ENCODE data around the gene SFSWAP. TPM values are rescaled to one million over a fixed set of nuclear protein-coding genes. Genes with fewer than 3 reads are reported as not detected.

Gene SFSWAP
- total and polyA plus RNA-seq, 4 donors: 6.1 to 21.6 (median 10.1) TPM

GRCh38 chr12:131799828-131800593 lies 89.1 kb downstream of the SFSWAP start:
- Histone ChIP-seq H3K4me3 (ENCODE audit: low read depth in 1 of 3, low read length in 3 of 3) (no peak overlapping the region), H3K27ac (ENCODE audit: low read depth in 1 of 2, low read length in 2 of 2) (no peak overlapping the region), H3K9ac (ENCODE audit: low read depth in 1 of 2, low read length in 2 of 2) (no peak overlapping the region), H3K4me1 (ENCODE audit: control insufficient read depth in 4 of 4, insufficient read depth in 4 of 4, low read length in 3 of 4) (no peaks in the 10 kb centered on the region), H3K27me3 (ENCODE audit: control insufficient read depth in 4 of 4, insufficient read depth in 4 of 4, low read length in 3 of 4) (no peaks in the 10 kb centered on the region), H3K9me3 (ENCODE audit: control insufficient read depth in 4 of 4, low read length in 3 of 4) (no peaks in the 10 kb centered on the region), H3K36me3 (ENCODE audit: control insufficient read depth in 4 of 4, insufficient read depth in 3 of 4, low read depth in 1 of 4, low read length in 3 of 4) (peaks cover 3 to 56% (median 19%) of the 10 kb centered on the region in 4 donors)
- TF ChIP-seq FOXA2 (IDR thresholded peaks at IDR 0.05) (no peak), RXRA (IDR thresholded peaks at IDR 0.05) (no peak), RAD21 (IDR thresholded peaks at IDR 0.05) (no peak), JUND (IDR thresholded peaks at IDR 0.05) (no peak), CTCF (IDR thresholded peaks at IDR 0.05; ENCODE audit: low read depth, low read length, missing input control) (no peak), TAF1 (conservative IDR thresholded peaks at IDR 0.05) (no peak), NR2F2 (IDR thresholded peaks at IDR 0.05) (no peak), MAX (IDR thresholded peaks at IDR 0.05) (no peak), EGR1 (IDR thresholded peaks at IDR 0.05; ENCODE audit: low read depth in 2 of 2) (no peak), ZBTB33 (IDR thresholded peaks at IDR 0.05) (no peak), HNF4A (conservative IDR thresholded peaks at IDR 0.05) (no peak)
- TF ChIP-seq, protein P1, sequence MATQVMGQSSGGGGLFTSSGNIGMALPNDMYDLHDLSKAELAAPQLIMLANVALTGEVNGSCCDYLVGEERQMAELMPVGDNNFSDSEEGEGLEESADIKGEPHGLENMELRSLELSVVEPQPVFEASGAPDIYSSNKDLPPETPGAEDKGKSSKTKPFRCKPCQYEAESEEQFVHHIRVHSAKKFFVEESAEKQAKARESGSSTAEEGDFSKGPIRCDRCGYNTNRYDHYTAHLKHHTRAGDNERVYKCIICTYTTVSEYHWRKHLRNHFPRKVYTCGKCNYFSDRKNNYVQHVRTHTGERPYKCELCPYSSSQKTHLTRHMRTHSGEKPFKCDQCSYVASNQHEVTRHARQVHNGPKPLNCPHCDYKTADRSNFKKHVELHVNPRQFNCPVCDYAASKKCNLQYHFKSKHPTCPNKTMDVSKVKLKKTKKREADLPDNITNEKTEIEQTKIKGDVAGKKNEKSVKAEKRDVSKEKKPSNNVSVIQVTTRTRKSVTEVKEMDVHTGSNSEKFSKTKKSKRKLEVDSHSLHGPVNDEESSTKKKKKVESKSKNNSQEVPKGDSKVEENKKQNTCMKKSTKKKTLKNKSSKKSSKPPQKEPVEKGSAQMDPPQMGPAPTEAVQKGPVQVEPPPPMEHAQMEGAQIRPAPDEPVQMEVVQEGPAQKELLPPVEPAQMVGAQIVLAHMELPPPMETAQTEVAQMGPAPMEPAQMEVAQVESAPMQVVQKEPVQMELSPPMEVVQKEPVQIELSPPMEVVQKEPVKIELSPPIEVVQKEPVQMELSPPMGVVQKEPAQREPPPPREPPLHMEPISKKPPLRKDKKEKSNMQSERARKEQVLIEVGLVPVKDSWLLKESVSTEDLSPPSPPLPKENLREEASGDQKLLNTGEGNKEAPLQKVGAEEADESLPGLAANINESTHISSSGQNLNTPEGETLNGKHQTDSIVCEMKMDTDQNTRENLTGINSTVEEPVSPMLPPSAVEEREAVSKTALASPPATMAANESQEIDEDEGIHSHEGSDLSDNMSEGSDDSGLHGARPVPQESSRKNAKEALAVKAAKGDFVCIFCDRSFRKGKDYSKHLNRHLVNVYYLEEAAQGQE (IDR thresholded peaks at IDR 0.05): no peak
- DNase-seq (ENCODE audit: low spot score): no peak
- WGBS: 94% methylated on average over 29 of the region's 29 CpGs

DNA sequence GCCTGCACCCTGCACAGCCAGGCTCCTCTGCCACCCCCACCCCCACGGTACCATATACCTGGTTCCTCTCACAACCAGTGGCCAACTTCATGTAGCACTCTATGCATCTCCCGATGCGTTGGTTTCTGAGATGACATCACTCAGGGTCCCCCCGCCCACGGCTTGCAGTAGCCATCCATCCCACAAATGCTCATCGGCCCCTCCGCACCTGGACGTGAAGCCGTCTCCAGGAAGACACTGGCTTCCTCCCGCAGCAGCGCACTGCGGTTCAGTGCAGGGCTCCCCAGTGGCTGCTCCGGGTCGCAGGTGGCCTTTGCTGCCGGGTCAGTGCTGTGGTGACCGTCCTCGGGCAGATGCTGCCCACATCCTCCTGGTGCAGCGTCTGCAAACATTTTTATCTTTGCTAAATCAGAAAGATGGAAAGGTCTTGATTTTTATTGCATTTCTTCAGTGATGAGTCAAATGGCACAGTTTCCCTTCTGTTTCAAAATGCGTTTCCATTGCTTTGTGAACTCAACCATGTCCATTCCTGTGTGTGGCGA lies 89.8 kb downstream of the SFSWAP start:
- H3K4me3 ChIP-seq (ENCODE audit: low read depth in 1 of 3, low read length in 3 of 3): no peak overlapping the region

More for the DNA sequence above, 89.8 kb downstream of the SFSWAP start:
- DNase-seq (ENCODE audit: low spot score): no peak
- no peak overlapping the region for H3K27ac ChIP-seq (ENCODE audit: low read depth in 1 of 2, low read length in 2 of 2)
- no peaks in the 10 kb centered on the region for H3K27me3 ChIP-seq (ENCODE audit: control insufficient read depth in 4 of 4, insufficient read depth in 4 of 4, low read length in 3 of 4)
- H3K9me3 ChIP-seq (ENCODE audit: control insufficient read depth in 4 of 4, low read length in 3 of 4): no peaks in the 10 kb centered on the region
- H3K9ac ChIP-seq (ENCODE audit: low read depth in 1 of 2, low read length in 2 of 2): no peak overlapping the region
- 96% methylated on average over 20 of the region's 20 CpGs for WGBS
- H3K4me1 ChIP-seq (ENCODE audit: control insufficient read depth in 4 of 4, insufficient read depth in 4 of 4, low read length in 3 of 4): no peaks in the 10 kb centered on the region
- H3K36me3 ChIP-seq (ENCODE audit: control insufficient read depth in 4 of 4, insufficient read depth in 3 of 4, low read depth in 1 of 4, low read length in 3 of 4): peaks cover 3 to 56% (median 19%) of the 10 kb centered on the region in 4 donors
- TF ChIP-seq NR2F2 (IDR thresholded peaks at IDR 0.05): no peak
